NT2/D1 (cell line): ENCODE results near the gene CAV1.

ENCODE experiments used
- SUZ12 ChIP-seq: IDR thresholded peaks from 2 replicates; pipeline ENCODE4 v1.6.1; 2011; ENCODE audit not compliant: insufficient read length, insufficient read depth; ENCODE audit errors: extremely low read depth
- YY1 ChIP-seq: IDR thresholded peaks from 2 replicates; pipeline ENCODE4 v1.6.1; 2011; ENCODE audit not compliant: insufficient read length, insufficient read depth
- ZNF274 ChIP-seq: IDR thresholded peaks from 2 replicates; pipeline ENCODE4 v1.6.1; 2011; ENCODE audit warnings: mild to moderate bottlenecking, low read depth, low read length

DNA sequence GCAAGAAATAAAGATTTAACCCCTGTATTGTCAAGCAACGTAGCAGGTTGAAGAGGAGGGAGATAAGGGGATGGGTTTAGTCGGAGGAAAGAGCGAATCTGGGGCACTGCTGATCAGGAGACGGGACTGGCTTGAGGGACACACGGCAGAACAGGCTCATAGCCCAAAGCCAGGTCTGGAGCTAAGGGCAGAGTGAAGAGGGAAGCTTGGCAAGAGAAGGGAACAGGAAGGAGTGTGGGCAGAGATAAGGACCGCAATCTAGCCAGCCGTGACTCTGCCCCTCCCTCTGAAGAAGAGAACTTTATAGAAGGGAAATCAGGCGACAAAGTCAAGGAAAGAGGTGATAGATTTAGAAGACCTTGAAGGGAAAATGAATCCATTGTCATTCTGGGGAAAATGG is 67.6 kb downstream of the CAV1 start:
- TF ChIP-seq ZNF274 (no peak), YY1 (no peak), SUZ12 (no peak)
